WI38 (cell line): ENCODE results near the gene TSPAN15.

ENCODE experiments used
- H3K4me3 ChIP-seq: 2 replicates; pipeline ENCODE4 v1.5.1; 2011; ENCODE audit warnings: low read depth, mild to moderate bottlenecking, control low read depth, low read length
- TF ChIP-seq, protein P1 (sequence below): IDR thresholded peaks from 2 replicates; pipeline ENCODE4 v1.5.1; 2012; ENCODE audit warnings: low read depth, mild to moderate bottlenecking, control low read depth, low read length

Gene TSPAN15

DNA sequence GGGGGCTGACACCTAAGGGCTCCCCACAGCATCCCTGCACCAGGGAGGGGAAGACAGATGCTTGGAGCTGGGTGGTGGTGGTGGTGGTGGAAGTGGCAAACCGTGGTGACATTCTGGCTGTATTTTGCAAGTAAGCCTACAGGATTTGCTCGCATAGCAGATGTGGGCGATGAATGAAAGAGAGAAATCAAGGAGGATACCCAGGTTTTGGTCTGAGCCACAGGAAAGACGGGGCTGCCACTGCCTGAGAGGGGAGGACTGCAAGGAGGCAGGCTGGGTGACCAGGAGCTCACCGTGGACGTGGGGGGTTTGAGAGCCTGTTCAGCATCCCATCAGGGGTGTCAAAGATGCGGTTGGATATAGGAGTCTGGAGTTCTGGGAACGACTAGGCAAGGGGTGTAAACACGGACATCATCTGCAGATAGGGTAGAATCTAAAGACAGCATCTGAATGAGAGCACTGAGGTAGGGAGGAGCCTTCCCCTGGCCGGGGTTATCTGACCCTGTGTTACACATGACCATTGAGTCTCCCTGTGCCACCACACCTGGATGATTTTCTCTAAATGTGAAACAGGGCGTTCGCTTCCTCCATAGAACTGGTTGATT lies 49.7 kb downstream of the TSPAN15 start:
- TF ChIP-seq, protein P1, sequence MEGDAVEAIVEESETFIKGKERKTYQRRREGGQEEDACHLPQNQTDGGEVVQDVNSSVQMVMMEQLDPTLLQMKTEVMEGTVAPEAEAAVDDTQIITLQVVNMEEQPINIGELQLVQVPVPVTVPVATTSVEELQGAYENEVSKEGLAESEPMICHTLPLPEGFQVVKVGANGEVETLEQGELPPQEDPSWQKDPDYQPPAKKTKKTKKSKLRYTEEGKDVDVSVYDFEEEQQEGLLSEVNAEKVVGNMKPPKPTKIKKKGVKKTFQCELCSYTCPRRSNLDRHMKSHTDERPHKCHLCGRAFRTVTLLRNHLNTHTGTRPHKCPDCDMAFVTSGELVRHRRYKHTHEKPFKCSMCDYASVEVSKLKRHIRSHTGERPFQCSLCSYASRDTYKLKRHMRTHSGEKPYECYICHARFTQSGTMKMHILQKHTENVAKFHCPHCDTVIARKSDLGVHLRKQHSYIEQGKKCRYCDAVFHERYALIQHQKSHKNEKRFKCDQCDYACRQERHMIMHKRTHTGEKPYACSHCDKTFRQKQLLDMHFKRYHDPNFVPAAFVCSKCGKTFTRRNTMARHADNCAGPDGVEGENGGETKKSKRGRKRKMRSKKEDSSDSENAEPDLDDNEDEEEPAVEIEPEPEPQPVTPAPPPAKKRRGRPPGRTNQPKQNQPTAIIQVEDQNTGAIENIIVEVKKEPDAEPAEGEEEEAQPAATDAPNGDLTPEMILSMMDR: no peak
- no peak overlapping the region for H3K4me3 ChIP-seq

DNA sequence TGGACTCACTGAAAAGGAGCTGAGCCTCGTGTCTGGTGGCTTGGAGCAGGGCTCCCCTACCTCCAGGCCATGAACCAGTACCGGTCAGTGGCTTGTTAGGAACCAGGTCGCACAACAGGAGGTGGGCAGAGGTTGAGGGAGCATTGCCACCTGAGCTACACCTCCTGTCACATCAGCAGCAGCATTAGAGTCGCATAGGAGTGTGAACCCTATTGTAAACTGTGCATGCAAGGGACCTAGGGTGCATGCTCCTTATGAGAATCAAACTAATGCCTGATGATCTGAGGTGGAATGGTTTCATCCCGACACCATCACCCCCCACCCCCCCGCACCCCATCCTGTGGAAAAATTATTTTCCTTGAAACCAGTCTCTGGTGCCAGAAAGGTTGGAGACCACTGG lies 50.4 kb downstream of the TSPAN15 start:
- H3K4me3 ChIP-seq: no peak overlapping the region
- TF ChIP-seq, protein P1: no peak

DNA sequence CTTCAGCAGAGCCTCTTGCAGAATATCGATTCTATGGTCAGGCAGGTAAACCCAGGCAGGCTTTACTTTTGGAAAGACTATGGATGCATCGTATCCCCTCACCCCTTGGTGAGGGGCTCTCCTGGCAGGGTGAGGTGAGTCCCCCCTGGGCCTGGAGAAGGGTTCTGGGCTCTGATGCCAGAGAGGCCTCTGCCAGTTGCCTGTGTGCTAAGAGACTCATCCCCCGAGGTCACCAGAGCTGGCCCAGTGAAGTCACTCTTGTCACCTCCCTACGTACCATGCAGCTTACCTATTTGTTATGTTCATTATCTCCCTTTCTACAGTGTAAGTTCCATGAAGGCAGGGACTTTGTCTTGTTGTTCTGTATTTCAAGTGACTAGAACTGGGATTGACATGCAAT lies 51.3 kb downstream of the TSPAN15 start:
- H3K4me3 ChIP-seq: no peak overlapping the region
- TF ChIP-seq, protein P1: no peak

DNA sequence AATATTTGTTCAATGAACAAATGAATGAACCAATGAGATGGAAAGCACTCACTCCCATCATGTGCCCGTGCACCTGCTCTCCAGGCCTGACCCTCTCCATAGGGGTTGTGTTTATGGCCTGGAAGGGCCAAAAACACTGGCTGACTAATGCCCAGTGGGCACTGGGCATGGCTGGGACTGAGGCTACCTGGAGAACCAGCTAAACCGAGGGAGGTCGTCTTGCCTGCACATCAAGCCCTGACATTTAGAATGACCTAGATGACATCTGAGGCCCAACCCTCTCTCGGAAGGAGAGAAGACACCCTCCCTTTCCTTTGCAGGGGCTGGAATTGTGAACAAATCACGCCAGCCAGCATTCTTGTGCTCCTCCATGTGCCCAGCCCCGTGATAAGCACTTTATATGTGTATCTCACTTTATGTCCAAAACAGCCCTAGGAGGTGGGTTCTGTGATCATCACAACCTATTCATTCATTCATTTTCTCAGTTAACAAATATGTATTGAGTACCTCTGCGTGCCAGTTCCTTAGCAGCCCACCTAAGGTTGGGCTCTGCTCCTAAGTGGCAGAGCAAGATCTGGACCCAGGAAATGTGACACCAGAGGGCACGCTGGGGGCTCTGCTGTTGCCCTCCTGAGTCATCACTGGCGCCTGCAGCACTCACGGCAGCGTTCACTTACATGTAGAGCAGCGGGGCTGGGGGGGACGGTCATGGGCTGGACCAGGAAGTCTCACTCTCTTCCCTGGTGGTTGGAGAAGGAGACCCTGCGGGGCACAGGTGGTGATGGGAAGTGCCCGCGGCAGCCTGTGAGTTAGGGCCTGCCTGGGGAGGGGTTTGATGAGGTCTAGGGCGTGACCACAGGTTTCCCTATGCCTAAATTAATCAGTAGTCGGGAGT lies 52.0 kb downstream of the TSPAN15 start:
- H3K4me3 ChIP-seq: no peak overlapping the region
- TF ChIP-seq, protein P1: no peak

DNA sequence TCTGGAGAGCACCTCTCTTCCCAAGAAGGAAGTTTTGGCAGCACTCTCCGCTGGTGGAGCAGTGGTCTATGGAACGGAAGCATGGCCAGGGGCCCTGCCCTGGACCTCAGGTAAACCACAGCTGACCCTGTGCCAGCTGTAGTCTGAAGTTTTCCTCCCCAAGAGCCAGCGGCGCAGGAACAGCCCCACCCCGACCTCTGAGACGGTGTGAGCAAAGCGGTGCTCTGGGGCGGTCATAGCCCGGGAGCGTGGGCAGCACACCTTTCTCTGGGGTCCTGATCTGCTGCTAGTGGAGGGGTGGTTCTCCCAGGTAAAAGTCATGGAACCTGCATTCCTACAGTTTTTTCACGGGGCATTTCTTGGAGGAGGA lies 52.6 kb downstream of the TSPAN15 start:
- TF ChIP-seq, protein P1: no peak
- H3K4me3 ChIP-seq: no peak overlapping the region

DNA sequence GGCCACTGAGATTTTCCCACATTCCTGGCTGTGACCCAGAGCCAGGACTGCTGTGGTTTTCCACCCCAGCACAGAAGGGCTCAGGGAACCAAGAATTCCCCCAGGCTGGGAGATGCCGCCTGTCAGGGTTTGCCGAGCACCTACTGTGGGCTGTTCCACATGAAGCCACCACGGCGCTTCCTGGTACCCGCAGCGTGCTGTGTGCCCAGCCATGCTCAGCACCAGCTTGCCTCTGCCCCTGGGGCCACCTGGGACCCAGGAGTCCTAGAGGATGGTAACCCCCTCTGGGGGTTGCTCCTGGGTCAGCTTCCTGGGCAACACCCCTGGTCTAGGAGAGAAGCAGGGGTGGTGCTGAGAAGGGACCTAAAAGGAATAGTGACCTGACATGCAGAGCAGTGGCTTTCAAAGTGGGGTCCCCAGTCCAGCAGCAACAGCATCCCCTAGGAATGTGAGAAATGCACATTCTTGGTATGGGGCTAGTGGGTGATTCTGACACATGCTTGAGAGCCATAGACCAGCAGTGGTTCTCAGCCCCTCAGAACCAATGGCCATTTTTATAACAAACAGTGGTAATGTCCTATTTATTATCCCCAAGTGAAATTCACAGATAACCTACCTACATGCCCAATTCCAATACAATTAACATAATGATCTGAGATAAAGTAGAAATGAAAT lies 53.4 kb downstream of the TSPAN15 start:
- TF ChIP-seq, protein P1: no peak
- no peak overlapping the region for H3K4me3 ChIP-seq
